GM18870 (cell line): ENCODE results near the gene C2CD3.
"Not testable (repeated sequence)": the region's sequence is repeated elsewhere in the genome, so short reads cannot be mapped to it uniquely, and the experiment has no call there.

Source experiments
- ATAC-seq: cut with Tn5 transposase; IDR thresholded peaks from one replicate; pipeline ENCODE4 v1.9.1; 2021; ENCODE audit warnings: moderate library complexity; ENCODE audit not compliant: unreplicated experiment

The C2CD3 gene

GRCh38 chr11:74006743-74007304 is 164.0 kb downstream of the C2CD3 start:
- no peak for ATAC-seq

- ATAC-seq = no peak
Measured at GRCh38 chr11:74005721-74006517, 164.9 kb downstream of the C2CD3 start.

- no peak for ATAC-seq
Measured at GRCh38 chr11:74004759-74005615, 165.8 kb downstream of the C2CD3 start.

- no peak for ATAC-seq
Measured at GRCh38 chr11:74004046-74004695, 166.6 kb downstream of the C2CD3 start.

- no peak for ATAC-seq
Measured at GRCh38 chr11:74002832-74003231, 168.0 kb downstream of the C2CD3 start.

GRCh38 chr11:74001822-74002286 is 168.9 kb downstream of the C2CD3 start:
- no peak for ATAC-seq

GRCh38 chr11:74000307-74001133 is 170.3 kb downstream of the C2CD3 start:
- no peak for ATAC-seq

- ATAC-seq = no peak
Measured at GRCh38 chr11:73999581-74000306, 171.1 kb downstream of the C2CD3 start.

- no peak for ATAC-seq
Measured at GRCh38 chr11:73998846-73999575, 171.8 kb downstream of the C2CD3 start.

- no peak for ATAC-seq
Measured at GRCh38 chr11:73997120-73997770, 173.6 kb downstream of the C2CD3 start.

- no peak for ATAC-seq
Measured at GRCh38 chr11:73996161-73996747, 174.5 kb downstream of the C2CD3 start.

GRCh38 chr11:73995731-73996130 is 175.1 kb downstream of the C2CD3 start:
- ATAC-seq = no peak

- no peak for ATAC-seq
Measured at GRCh38 chr11:73995247-73995646, 175.6 kb downstream of the C2CD3 start.

GRCh38 chr11:73991471-73992006 is 179.3 kb downstream of the C2CD3 start:
- no peak for ATAC-seq

- no peak for ATAC-seq
Measured at GRCh38 chr11:73990730-73991129, 180.1 kb downstream of the C2CD3 start.

GRCh38 chr11:73989156-73989555 is 181.6 kb downstream of the C2CD3 start:
- ATAC-seq = no peak

- ATAC-seq = no peak
Measured at GRCh38 chr11:73988227-73988626, 182.6 kb downstream of the C2CD3 start.

GRCh38 chr11:73985661-73986060 is 185.1 kb downstream of the C2CD3 start:
- ATAC-seq = not testable (repeated sequence)
